ENCODE data around the gene MAP3K3.

The MAP3K3 gene

DNA sequence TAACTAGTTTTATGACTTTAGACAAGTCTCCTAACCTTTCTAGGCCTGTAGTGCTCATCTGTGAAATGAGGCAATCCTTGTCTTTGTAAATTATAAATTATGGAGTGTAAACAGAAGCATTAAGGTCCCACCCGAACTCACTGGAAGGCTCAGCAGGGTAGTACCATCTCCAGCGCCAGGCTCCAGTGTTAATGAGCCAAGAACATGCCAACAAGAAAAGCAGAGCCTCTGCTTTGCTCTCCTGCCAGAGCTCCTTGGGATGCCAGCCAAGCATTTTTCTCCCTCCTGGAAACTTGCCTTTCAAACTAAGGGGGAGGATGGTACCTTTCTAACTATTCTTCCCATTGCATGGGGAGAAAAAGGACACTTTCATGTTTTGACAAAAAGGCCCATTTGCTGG lies 62.8 kb downstream of the MAP3K3 start:
- no peak for DNase-seq (ENCODE audit: low read depth)
- no peak overlapping the region for H3K4me3 ChIP-seq (ENCODE audit: low read depth, low read length)
- TF ChIP-seq MYC (IDR thresholded peaks at IDR 0.05; ENCODE audit: low read depth, low read length) (no peak), POLR2A (IDR thresholded peaks at IDR 0.05; ENCODE audit: extremely low read depth, insufficient read length) (no peak)
- TF ChIP-seq, protein P1, sequence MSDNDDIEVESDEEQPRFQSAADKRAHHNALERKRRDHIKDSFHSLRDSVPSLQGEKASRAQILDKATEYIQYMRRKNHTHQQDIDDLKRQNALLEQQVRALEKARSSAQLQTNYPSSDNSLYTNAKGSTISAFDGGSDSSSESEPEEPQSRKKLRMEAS (IDR thresholded peaks at IDR 0.05; ENCODE audit: low read depth, low read length) = no peak
- TF ChIP-seq, protein P2, sequence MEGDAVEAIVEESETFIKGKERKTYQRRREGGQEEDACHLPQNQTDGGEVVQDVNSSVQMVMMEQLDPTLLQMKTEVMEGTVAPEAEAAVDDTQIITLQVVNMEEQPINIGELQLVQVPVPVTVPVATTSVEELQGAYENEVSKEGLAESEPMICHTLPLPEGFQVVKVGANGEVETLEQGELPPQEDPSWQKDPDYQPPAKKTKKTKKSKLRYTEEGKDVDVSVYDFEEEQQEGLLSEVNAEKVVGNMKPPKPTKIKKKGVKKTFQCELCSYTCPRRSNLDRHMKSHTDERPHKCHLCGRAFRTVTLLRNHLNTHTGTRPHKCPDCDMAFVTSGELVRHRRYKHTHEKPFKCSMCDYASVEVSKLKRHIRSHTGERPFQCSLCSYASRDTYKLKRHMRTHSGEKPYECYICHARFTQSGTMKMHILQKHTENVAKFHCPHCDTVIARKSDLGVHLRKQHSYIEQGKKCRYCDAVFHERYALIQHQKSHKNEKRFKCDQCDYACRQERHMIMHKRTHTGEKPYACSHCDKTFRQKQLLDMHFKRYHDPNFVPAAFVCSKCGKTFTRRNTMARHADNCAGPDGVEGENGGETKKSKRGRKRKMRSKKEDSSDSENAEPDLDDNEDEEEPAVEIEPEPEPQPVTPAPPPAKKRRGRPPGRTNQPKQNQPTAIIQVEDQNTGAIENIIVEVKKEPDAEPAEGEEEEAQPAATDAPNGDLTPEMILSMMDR (IDR thresholded peaks at IDR 0.05; ENCODE audit: low read depth, low read length) = no peak

DNA sequence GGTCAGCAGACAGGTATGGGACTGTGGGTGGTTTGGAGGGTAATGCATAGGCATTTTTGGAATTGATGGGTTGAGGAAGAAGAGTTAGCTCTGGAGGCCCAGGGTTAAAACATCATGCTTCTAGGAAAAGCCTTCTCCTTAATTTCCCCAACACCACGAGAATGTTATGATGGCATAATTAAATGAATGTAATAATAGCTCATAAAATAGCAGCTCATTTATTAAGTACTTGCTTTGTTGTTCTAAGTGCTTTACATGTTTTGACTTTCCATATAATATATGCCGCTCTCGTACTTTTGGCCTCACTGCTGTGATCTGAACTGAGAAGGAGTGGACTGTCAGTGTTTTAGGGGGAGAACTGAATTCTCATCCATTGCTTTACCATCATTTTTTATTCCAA lies 63.4 kb downstream of the MAP3K3 start:
- no peak for DNase-seq (ENCODE audit: low read depth)
- H3K4me3 ChIP-seq (ENCODE audit: low read depth, low read length) = no peak overlapping the region
- TF ChIP-seq, protein P1 (IDR thresholded peaks at IDR 0.05; ENCODE audit: low read depth, low read length) = no peak
- TF ChIP-seq, protein P2 (IDR thresholded peaks at IDR 0.05; ENCODE audit: low read depth, low read length) = no peak
- no peak for TF ChIP-seq POLR2A (IDR thresholded peaks at IDR 0.05; ENCODE audit: extremely low read depth, insufficient read length)
- no peak for TF ChIP-seq MYC (IDR thresholded peaks at IDR 0.05; ENCODE audit: low read depth, low read length)

DNA sequence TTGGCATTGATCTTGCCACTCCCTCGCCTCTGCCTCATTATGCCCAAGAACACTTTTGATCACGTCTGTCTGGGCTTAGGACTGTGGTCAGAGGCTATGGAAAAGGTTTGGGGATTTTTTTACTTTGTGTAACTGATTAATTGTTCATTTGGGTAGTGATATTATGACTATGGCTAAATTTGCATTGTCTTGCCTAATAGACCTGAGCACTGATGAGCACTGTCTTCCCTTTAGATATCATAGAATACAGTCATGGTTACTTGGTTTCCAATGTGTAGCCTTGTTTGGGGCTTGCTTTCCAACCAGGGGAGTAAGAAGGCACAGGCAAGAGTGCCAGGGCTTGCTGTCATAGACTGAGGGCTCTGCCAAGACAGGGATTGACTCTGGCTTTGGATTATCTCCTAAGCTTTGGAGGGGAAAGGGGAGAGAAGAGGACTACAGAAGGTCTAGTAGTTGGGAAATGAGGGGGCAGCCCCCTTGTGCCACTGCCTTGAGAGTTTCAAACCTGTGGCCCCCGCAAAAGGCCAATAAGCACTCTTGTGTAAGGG lies 64.0 kb downstream of the MAP3K3 start:
- no peak overlapping the region for H3K4me3 ChIP-seq (ENCODE audit: low read depth, low read length)
- TF ChIP-seq, protein P1 (IDR thresholded peaks at IDR 0.05; ENCODE audit: low read depth, low read length) = no peak
- TF ChIP-seq, protein P2 (IDR thresholded peaks at IDR 0.05; ENCODE audit: low read depth, low read length) = no peak
- no peak for TF ChIP-seq MYC (IDR thresholded peaks at IDR 0.05; ENCODE audit: low read depth, low read length)
- no peak for TF ChIP-seq POLR2A (IDR thresholded peaks at IDR 0.05; ENCODE audit: extremely low read depth, insufficient read length)
- DNase-seq (ENCODE audit: low read depth) = no peak

DNA sequence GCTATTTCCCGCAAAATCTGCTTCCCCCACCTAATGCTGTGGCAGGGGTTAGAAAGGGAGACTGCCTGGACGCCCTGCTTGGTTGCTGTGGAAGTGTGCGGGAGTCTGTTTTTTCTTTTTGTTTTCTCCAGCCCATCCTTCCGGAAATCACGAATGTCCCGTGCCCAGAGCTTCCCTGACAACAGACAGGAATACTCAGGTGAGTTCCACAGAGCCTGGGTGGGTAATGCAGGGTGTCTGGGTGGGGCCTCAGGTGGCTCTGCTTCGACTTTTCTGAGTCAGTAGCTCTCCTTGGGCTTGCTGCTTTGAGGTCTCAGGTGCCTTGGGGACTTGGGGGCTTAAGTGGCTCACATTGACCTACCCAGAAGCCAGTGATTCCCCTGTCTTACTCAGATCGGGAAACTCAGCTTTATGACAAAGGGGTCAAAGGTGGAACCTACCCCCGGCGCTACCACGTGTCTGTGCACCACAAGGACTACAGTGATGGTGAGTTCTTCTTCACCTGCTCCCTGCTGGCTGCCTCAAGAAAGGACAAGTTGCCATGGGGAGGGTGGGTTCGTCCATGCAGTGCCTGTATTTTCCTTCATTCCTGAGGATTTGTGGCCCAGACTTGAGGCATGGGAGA lies 66.3 kb downstream of the MAP3K3 start:
- no peak for TF ChIP-seq MYC (IDR thresholded peaks at IDR 0.05; ENCODE audit: low read depth, low read length)
- TF ChIP-seq, protein P1 (IDR thresholded peaks at IDR 0.05; ENCODE audit: low read depth, low read length) = no peak
- TF ChIP-seq POLR2A (IDR thresholded peaks at IDR 0.05; ENCODE audit: extremely low read depth, insufficient read length) = no peak
- TF ChIP-seq, protein P2 (IDR thresholded peaks at IDR 0.05; ENCODE audit: low read depth, low read length) = no peak
- DNase-seq (ENCODE audit: low read depth) = no peak
- H3K4me3 ChIP-seq (ENCODE audit: low read depth, low read length) = no peak overlapping the region

DNA sequence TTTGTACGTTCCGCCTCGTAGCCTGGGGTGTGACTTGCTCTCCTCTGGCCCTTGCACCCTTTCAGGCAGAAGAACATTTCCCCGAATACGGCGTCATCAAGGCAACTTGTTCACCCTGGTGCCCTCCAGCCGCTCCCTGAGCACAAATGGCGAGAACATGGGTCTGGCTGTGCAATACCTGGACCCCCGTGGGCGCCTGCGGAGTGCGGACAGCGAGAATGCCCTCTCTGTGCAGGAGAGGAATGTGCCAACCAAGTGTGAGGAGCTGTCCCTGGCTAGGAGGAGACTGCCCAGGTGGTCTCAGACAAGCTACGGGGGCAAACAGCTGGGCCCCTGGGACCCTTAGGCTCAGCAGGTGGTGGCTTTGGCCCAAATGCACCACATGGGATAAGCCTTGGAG lies 67.3 kb downstream of the MAP3K3 start:
- DNase-seq (ENCODE audit: low read depth) = no peak

More for the DNA sequence above, 67.3 kb downstream of the MAP3K3 start:
- no peak overlapping the region for H3K4me3 ChIP-seq (ENCODE audit: low read depth, low read length)
- TF ChIP-seq POLR2A (IDR thresholded peaks at IDR 0.05; ENCODE audit: extremely low read depth, insufficient read length) = no peak
- no peak for TF ChIP-seq MYC (IDR thresholded peaks at IDR 0.05; ENCODE audit: low read depth, low read length)
- TF ChIP-seq, protein P2 (IDR thresholded peaks at IDR 0.05; ENCODE audit: low read depth, low read length) = no peak
